Activated B cell treated with CpG ODN at 0.5 μM for 24 hours (primary cell): ENCODE results near the gene CFAP298. TPM values are rescaled to one million over a fixed set of nuclear protein-coding genes. Genes with fewer than 3 reads are reported as not detected.

Source experiments
- ATAC-seq: fragments of 200-7000 bp; cut with Tn5 transposase; one replicate; pipeline ENCODE4 v1.10.0; 2021; ENCODE audit warnings: low read depth, mild to moderate bottlenecking, moderate library complexity
- CTCF ChIA-PET: fragments of 350-600 bp; sonication (Branson Sonifier 250); formaldehyde crosslinking; loops from one replicate; lab custom pipeline; 2021; ENCODE audit warnings: antibody characterized with exemption; lab: Charles Lee
- POLR2A ChIA-PET: fragments of 350-600 bp; sonication (Branson Sonifier 250); formaldehyde crosslinking; loops from one replicate; lab custom pipeline; 2021; ENCODE audit warnings: antibody characterized with exemption; lab: Charles Lee
- DNase-seq: peaks from one replicate; pipeline ENCODE4 v3.0.0; 2022
- H3K27ac Mint-ChIP-seq: one replicate; pipeline ENCODE4 v1.8.0; 2020; ENCODE audit warnings: mixed read lengths
- H3K27me3 Mint-ChIP-seq: one replicate; pipeline ENCODE4 v1.8.0; 2021; ENCODE audit warnings: mixed read lengths
- H3K36me3 Mint-ChIP-seq: one replicate; pipeline ENCODE4 v1.8.0; 2021; ENCODE audit warnings: low read depth, mixed read lengths
- H3K4me1 Mint-ChIP-seq: one replicate; pipeline ENCODE4 v1.8.0; 2021; ENCODE audit warnings: mixed read lengths
- H3K4me3 Mint-ChIP-seq: one replicate; pipeline ENCODE4 v1.8.0; 2020; ENCODE audit warnings: mild to moderate bottlenecking, mixed read lengths
- H3K9me3 Mint-ChIP-seq: one replicate; pipeline ENCODE4 v1.8.0; 2020; ENCODE audit warnings: mixed read lengths
- CTCF ChIP-seq: fragments of 200-600 bp; IDR thresholded peaks from one replicate; pipeline ENCODE4 v1.8.0; 2022; ENCODE audit warnings: antibody characterized with exemption, mild to moderate bottlenecking
- intact Hi-C: fragments of 100-400 bp; cut with micrococcal nuclease; formaldehyde crosslinking; loops from one replicate; pipeline ENCODE4 v1.15.1; 2024
- total RNA-seq: library from RNA; stranded (reverse); gene quantifications from 2 replicates; pipeline ENCODE4 v1.2.3, GENCODE V29; 2022

CFAP298 gene
- total RNA-seq, 1 donor from 2014 or later: 37.3 TPM

GRCh38 chr21:32604464-32604863 is 7.7 kb downstream of the CFAP298 start:
- CTCF ChIA-PET: no interaction called here
- POLR2A ChIA-PET: no interaction called here
- Mint-ChIP-seq H3K9me3 (no peaks in the 10 kb centered on the region), H3K27me3 (no peaks in the 10 kb centered on the region), H3K4me3 (no peak overlapping the region), H3K27ac (no peak overlapping the region), H3K36me3 (peaks cover 79% of the 10 kb centered on the region), H3K4me1 (peaks cover 5% of the 10 kb centered on the region)
- no peak for TF ChIP-seq CTCF
- DNase-seq (no peak), ATAC-seq (no peak)
- intact Hi-C loops: no loop called here

- H3K4me1 Mint-ChIP-seq: peaks cover 7% of the 10 kb centered on the region
- ChIA-PET CTCF (no interaction called here), POLR2A (no interaction called here)
- H3K27me3 Mint-ChIP-seq: no peaks in the 10 kb centered on the region
- intact Hi-C loops: no loop called here
- no peak overlapping the region for H3K4me3 Mint-ChIP-seq
- no peaks in the 10 kb centered on the region for H3K9me3 Mint-ChIP-seq
- ATAC-seq (no peak), DNase-seq (no peak)
- H3K36me3 Mint-ChIP-seq: peaks cover 77% of the 10 kb centered on the region
- no peak overlapping the region for H3K27ac Mint-ChIP-seq
- TF ChIP-seq CTCF: no peak
These were observed 9.0 kb downstream of the CFAP298 start for GRCh38 chr21:32603131-32603530.

GRCh38 chr21:32602099-32602498 is 10.1 kb downstream of the CFAP298 start:
- Mint-ChIP-seq H3K9me3 (no peaks in the 10 kb centered on the region), H3K4me3 (no peak overlapping the region), H3K36me3 (peaks cover 71% of the 10 kb centered on the region), H3K27me3 (no peaks in the 10 kb centered on the region), H3K4me1 (peaks cover 7% of the 10 kb centered on the region), H3K27ac (no peak overlapping the region)
- CTCF ChIA-PET: interaction anchor here (1.8 to 2.4 kb wide), 2 partner anchors 224 to 821 kb away, joined by 8 read pairs; no protein-coding TSS in a partner anchor
- TF ChIP-seq CTCF: no peak
- POLR2A ChIA-PET: no interaction called here
- intact Hi-C loops: no loop called here
- no peak for DNase-seq
- ATAC-seq: no peak

- ChIA-PET POLR2A (no interaction called here), CTCF (interaction anchor here (2.2 kb wide), 1 partner anchor 13 kb away, joined by 10 read pairs; the partner anchor contains the start of gene CFAP298)
- no peak for DNase-seq
- H3K4me1 Mint-ChIP-seq: peaks cover 7% of the 10 kb centered on the region
- no peaks in the 10 kb centered on the region for H3K9me3 Mint-ChIP-seq
- H3K36me3 Mint-ChIP-seq: peaks cover 47% of the 10 kb centered on the region
- no peak for TF ChIP-seq CTCF
- ATAC-seq: peak; percentile 18
- H3K4me3 Mint-ChIP-seq: no peak overlapping the region
- H3K27me3 Mint-ChIP-seq: no peaks in the 10 kb centered on the region
- intact Hi-C loops: no loop called here
- no peak overlapping the region for H3K27ac Mint-ChIP-seq
These were observed 12.7 kb downstream of the CFAP298 start for GRCh38 chr21:32599526-32599925.

- ChIA-PET POLR2A (no interaction called here), CTCF (interaction anchor here (2.2 kb wide), 1 partner anchor 13 kb away, joined by 10 read pairs; the partner anchor contains the start of gene CFAP298)
- H3K27ac Mint-ChIP-seq: no peak overlapping the region
- peaks cover 7% of the 10 kb centered on the region for H3K4me1 Mint-ChIP-seq
- no peaks in the 10 kb centered on the region for H3K27me3 Mint-ChIP-seq
- no peak for DNase-seq
- no peak overlapping the region for H3K4me3 Mint-ChIP-seq
- no peaks in the 10 kb centered on the region for H3K9me3 Mint-ChIP-seq
- ATAC-seq: no peak
- intact Hi-C loops: no loop called here
- no peak for TF ChIP-seq CTCF
- peaks cover 43% of the 10 kb centered on the region for H3K36me3 Mint-ChIP-seq
These were observed 13.1 kb downstream of the CFAP298 start for GRCh38 chr21:32599091-32599490.
